Parathyroid adenoma (tissue), 2 donors: ENCODE results near the gene CELSR1.

Source experiments
- H2AFZ ChIP-seq: fragments of 300-600 bp; sonication (generic); one replicate; pipeline ENCODE4 v1.7.0; 2017; ENCODE audit warnings: antibody characterized with exemption, mild to moderate bottlenecking
- H3K27ac ChIP-seq: fragments of 300-600 bp; sonication (generic); one replicate; pipeline ENCODE4 v1.7.0; 2017
- H3K27me3 ChIP-seq: fragments of 300-600 bp; sonication (generic); one replicate; pipeline ENCODE4 v1.7.0; 2017; ENCODE audit warnings: low read length; ENCODE audit not compliant: control insufficient read depth, insufficient read depth
- H3K36me3 ChIP-seq: fragments of 300-600 bp; sonication (generic); one replicate; pipeline ENCODE4 v1.7.0; 2017; ENCODE audit warnings: low read length; ENCODE audit not compliant: control insufficient read depth, insufficient read depth
- H3K4me1 ChIP-seq: fragments of 300-600 bp; sonication (generic); one replicate; pipeline ENCODE4 v1.7.0; 2017; ENCODE audit warnings: control low read depth
- H3K4me2 ChIP-seq: fragments of 300-600 bp; sonication (generic); one replicate; pipeline ENCODE4 v1.7.0; 2017; ENCODE audit warnings: low read length
- H3K4me3 ChIP-seq: fragments of 300-600 bp; sonication (generic); one replicate; pipeline ENCODE4 v1.7.0; 2017; ENCODE audit warnings: low read depth, low read length
- H3K79me2 ChIP-seq: fragments of 300-600 bp; sonication (generic); one replicate; pipeline ENCODE4 v1.7.0; 2017; ENCODE audit warnings: control low read depth
- H3K9ac ChIP-seq: fragments of 300-600 bp; sonication (generic); one replicate; pipeline ENCODE4 v1.7.0; 2017; ENCODE audit warnings: mild to moderate bottlenecking
- H3K9me3 ChIP-seq: fragments of 300-600 bp; sonication (generic); one replicate; pipeline ENCODE4 v1.7.0; 2017; ENCODE audit warnings: low read length; ENCODE audit not compliant: control insufficient read depth
- TF ChIP-seq, protein P1 (sequence below): fragments of 300-600 bp; sonication (generic); IDR thresholded peaks from one replicate; pipeline ENCODE4 v1.7.0; 2017; ENCODE audit warnings: antibody characterized with exemption, mild to moderate bottlenecking
- donor health status: primary hyperparathyroidism.

CELSR1 gene

DNA sequence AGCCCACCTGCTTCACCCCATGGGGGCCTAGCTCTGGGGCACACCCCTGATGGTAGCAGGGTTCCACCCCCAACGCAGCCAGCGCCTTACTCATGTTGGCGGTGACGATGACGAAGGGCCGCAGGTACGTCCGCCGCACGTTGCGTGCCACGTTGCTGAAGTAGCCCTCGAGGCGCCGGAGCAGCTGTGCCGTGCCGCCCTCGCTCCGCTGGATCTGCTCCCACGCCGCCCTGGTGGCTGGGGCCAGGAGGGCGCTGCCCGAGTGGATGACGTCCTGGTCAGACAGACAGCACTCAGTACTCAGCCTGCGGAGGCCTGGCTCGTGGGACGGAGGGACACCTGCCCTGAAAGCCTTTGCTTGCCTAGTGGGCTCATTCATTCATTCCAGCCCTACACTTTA is 151.1 kb downstream of the CELSR1 start:
- Histone ChIP-seq H3K79me2 (no peaks in the 10 kb centered on the region), H3K9me3 (no peaks in the 10 kb centered on the region), H3K4me1 (no peaks in the 10 kb centered on the region), H3K36me3 (no peaks in the 10 kb centered on the region), H3K4me3 (no peak overlapping the region), H2AFZ (no peak overlapping the region), H3K27me3 (no peaks in the 10 kb centered on the region), H3K27ac (no peak overlapping the region), H3K9ac (no peak overlapping the region), H3K4me2 (no peak overlapping the region)
- TF ChIP-seq, protein P1, sequence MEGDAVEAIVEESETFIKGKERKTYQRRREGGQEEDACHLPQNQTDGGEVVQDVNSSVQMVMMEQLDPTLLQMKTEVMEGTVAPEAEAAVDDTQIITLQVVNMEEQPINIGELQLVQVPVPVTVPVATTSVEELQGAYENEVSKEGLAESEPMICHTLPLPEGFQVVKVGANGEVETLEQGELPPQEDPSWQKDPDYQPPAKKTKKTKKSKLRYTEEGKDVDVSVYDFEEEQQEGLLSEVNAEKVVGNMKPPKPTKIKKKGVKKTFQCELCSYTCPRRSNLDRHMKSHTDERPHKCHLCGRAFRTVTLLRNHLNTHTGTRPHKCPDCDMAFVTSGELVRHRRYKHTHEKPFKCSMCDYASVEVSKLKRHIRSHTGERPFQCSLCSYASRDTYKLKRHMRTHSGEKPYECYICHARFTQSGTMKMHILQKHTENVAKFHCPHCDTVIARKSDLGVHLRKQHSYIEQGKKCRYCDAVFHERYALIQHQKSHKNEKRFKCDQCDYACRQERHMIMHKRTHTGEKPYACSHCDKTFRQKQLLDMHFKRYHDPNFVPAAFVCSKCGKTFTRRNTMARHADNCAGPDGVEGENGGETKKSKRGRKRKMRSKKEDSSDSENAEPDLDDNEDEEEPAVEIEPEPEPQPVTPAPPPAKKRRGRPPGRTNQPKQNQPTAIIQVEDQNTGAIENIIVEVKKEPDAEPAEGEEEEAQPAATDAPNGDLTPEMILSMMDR, result no peak

DNA sequence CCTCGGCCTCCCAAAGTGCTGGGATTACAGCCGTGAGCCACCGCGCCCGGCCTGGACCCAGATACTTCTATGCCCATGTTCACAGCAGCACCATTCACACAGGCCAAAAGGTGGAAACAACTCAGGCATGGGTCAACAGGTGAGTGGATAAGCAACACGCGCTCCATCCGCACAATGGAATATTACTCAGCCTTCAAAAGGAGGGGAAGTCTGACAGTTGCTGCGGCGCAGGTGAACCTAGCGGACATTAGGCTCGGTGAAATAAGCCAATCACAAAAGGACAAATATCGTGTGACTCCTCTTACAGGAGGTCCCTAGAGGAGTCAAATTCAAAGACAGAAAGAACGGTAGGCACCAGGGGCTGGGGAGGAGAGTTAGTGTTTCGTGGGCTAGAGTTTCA is 154.9 kb downstream of the CELSR1 start:
- Histone ChIP-seq H3K4me2 (no peak overlapping the region), H2AFZ (no peak overlapping the region), H3K9me3 (no peaks in the 10 kb centered on the region)

DNA sequence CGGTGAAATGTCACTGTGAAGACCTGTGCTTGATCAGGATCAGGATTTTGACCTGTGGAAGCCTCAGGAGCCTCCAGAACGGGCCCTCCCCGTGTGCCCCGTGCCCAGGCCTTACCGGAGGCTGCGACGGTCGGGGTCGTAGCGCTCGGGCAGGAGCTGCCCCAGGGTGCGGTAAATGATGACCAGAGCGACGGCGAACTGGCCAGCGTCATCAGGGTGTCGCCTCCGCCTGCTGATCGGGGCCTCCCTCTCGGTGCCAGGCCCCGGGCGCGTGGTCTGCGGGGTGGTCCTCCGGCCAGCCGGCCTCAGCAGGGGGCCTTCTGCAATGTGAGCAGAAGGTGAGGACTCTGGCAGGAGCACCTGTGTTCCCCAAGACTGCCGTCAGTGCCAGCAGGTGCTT is 155.7 kb downstream of the CELSR1 start:
- TF ChIP-seq, protein P1, result no peak
- Histone ChIP-seq H3K4me3 (no peak overlapping the region), H3K27ac (no peak overlapping the region), H3K4me2 (no peak overlapping the region), H3K9me3 (no peaks in the 10 kb centered on the region), H3K4me1 (no peaks in the 10 kb centered on the region), H2AFZ (no peak overlapping the region), H3K27me3 (no peaks in the 10 kb centered on the region), H3K36me3 (no peaks in the 10 kb centered on the region), H3K79me2 (no peaks in the 10 kb centered on the region), H3K9ac (no peak overlapping the region)

More for the DNA sequence above, 154.9 kb downstream of the CELSR1 start:
- TF ChIP-seq, protein P1, result no peak
- H3K27me3 ChIP-seq, result no peaks in the 10 kb centered on the region
- no peaks in the 10 kb centered on the region for H3K4me1 ChIP-seq
- H3K4me3 ChIP-seq, result no peak overlapping the region
- no peaks in the 10 kb centered on the region for H3K36me3 ChIP-seq
- H3K9ac ChIP-seq, result no peak overlapping the region
- no peak overlapping the region for H3K27ac ChIP-seq
- no peaks in the 10 kb centered on the region for H3K79me2 ChIP-seq

DNA sequence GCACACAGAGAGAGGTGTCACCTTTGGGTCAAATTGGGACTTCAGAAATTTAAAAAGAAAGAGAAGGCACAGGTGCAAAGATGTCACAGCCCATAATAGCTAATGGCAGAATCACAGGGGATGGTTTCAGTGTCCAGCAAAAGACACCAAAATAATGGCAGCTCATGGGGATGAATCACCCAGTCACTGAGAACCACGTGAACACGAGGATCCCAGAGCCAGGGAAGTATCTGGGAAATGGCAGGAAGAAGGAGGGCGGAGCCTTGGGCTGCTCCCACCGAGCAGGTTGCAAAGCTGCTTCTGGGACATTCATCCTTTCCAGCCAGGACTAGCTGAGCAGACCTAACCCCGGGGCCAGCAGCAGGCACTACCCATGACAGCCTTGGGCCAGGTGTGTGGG is 156.3 kb downstream of the CELSR1 start:
- no peak overlapping the region for H2AFZ ChIP-seq
- H3K9ac ChIP-seq, result no peak overlapping the region
- no peaks in the 10 kb centered on the region for H3K9me3 ChIP-seq
- H3K27me3 ChIP-seq, result no peaks in the 10 kb centered on the region
- H3K79me2 ChIP-seq, result no peaks in the 10 kb centered on the region
- H3K4me1 ChIP-seq, result no peaks in the 10 kb centered on the region
- TF ChIP-seq, protein P1, result no peak
- no peak overlapping the region for H3K27ac ChIP-seq
- H3K4me2 ChIP-seq, result no peak overlapping the region
- no peaks in the 10 kb centered on the region for H3K36me3 ChIP-seq
- H3K4me3 ChIP-seq, result no peak overlapping the region

DNA sequence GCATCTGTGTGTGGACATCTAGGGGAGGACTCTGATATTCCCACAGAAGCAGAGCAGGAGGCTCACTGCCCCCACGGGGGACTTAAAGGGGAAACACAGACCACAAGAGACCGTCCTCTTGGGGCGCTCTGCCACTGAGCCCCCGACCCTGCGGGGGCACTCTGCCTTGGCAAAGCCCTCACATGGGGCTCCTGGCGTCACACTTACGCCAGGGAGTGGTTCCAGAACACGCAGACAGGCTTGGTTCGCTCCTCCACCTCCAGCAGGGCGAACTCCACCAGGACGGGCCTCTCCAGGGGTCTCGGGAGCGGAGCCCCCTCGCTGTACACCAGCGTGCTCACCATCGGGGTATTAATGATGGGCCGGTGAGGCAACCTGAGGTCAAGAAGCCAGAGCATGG is 156.8 kb downstream of the CELSR1 start:
- TF ChIP-seq, protein P1, result no peak
- Histone ChIP-seq H3K79me2 (no peaks in the 10 kb centered on the region), H3K27me3 (no peaks in the 10 kb centered on the region), H3K4me2 (no peak overlapping the region), H3K27ac (no peak overlapping the region), H2AFZ (no peak overlapping the region), H3K9me3 (no peaks in the 10 kb centered on the region), H3K36me3 (no peaks in the 10 kb centered on the region), H3K4me1 (no peaks in the 10 kb centered on the region), H3K4me3 (no peak overlapping the region), H3K9ac (no peak overlapping the region)
